ENCODE results near the gene BRD2.

Gene BRD2

GRCh38 chr6:32995448-32995847 is 27.1 kb downstream of the BRD2 start:
- DNase-seq, result no peak

- DNase-seq, result no peak
These were observed 31.7 kb downstream of the BRD2 start for GRCh38 chr6:33000055-33000454.

- no peak for DNase-seq
These were observed 33.3 kb downstream of the BRD2 start for GRCh38 chr6:33001685-33002084.

- DNase-seq, result no peak
These were observed 36.5 kb downstream of the BRD2 start for GRCh38 chr6:33004940-33005339.

GRCh38 chr6:33007831-33008400 is 39.5 kb downstream of the BRD2 start:
- no peak for DNase-seq

GRCh38 chr6:33008944-33009861 is 40.8 kb downstream of the BRD2 start, which contains the start of gene HLA-DOA:
TSS of gene HLA-DOA (minus strand) at chr6:33009591.
- peak; percentile 22 for DNase-seq

GRCh38 chr6:33010356-33010755 is 42.0 kb downstream of the BRD2 start:
- no peak for DNase-seq

GRCh38 chr6:33013608-33014007 is 45.2 kb downstream of the BRD2 start:
- DNase-seq, result no peak

- peak; percentile 76 for DNase-seq
These were observed 46.6 kb downstream of the BRD2 start for GRCh38 chr6:33014841-33015634.

GRCh38 chr6:33015798-33016197 is 47.4 kb downstream of the BRD2 start:
- DNase-seq, result no peak

- no peak for DNase-seq
These were observed 48.6 kb downstream of the BRD2 start for GRCh38 chr6:33017018-33017417.

GRCh38 chr6:33017694-33018353 is 49.4 kb downstream of the BRD2 start:
- DNase-seq, result no peak

GRCh38 chr6:33018418-33018817 is 50.0 kb downstream of the BRD2 start:
- no peak for DNase-seq

- peak; percentile 18 for DNase-seq
These were observed 50.5 kb downstream of the BRD2 start for GRCh38 chr6:33018904-33019303.

- no peak for DNase-seq
These were observed 51.0 kb downstream of the BRD2 start for GRCh38 chr6:33019372-33019771.

GRCh38 chr6:33021917-33022316 is 53.5 kb downstream of the BRD2 start:
- no peak for DNase-seq

- no peak for DNase-seq
These were observed 55.1 kb downstream of the BRD2 start for GRCh38 chr6:33023536-33023935.

- DNase-seq, result no peak
These were observed 56.1 kb downstream of the BRD2 start for GRCh38 chr6:33024521-33024920.

GRCh38 chr6:33028220-33028849 is 59.9 kb downstream of the BRD2 start:
- no peak for DNase-seq

GRCh38 chr6:33029328-33030184 is 61.2 kb downstream of the BRD2 start:
- DNase-seq, result no peak

- DNase-seq, result no peak
These were observed 61.9 kb downstream of the BRD2 start for GRCh38 chr6:33030245-33030644.

Measured in fibroblast of skin of abdomen (primary cell).